K562 (cell line): Measurements from ENCODE around the gene SNCA.

Source experiments
- CTCF ChIP-seq, 3 experiments: IDR thresholded peaks in 2 of 3; conservative IDR thresholded peaks in 1 of 3; 2 replicates each; pipeline ENCODE4 v1.5.1; 2011 to 2012; ENCODE audit warnings: low read length in 3 of 3, mild to moderate bottlenecking in 3 of 3, control low read depth in 2 of 3, improper control_type of control experiment in 1 of 3, inconsistent platforms in 1 of 3, low read depth in 1 of 3, mixed read lengths in 1 of 3, moderate library complexity in 1 of 3; ENCODE audit not compliant: insufficient read depth in 2 of 3
- ZBTB2 ChIP-seq: fragments of 450-650 bp; IDR thresholded peaks from 2 replicates; pipeline ENCODE4 v1.6.1; 2016; ENCODE audit warnings: antibody characterized with exemption

GRCh38 chr4:89837993-89838390 lies 1.0 kb upstream of the SNCA start:
- no peak for TF ChIP-seq CTCF (IDR thresholded peaks at IDR 0.05 in 2 of 3, conservative IDR thresholded peaks at IDR 0.05 in 1 of 3; ENCODE audit: insufficient read depth in 2 of 3, low read depth in 1 of 3, low read length in 3 of 3)
- TF ChIP-seq ZBTB2, result no peak
